ENCODE data around the gene SETX.

SETX gene

GRCh38 chr9:132351404-132352045 is 3.3 kb downstream of the SETX start:
- DNase-seq (ENCODE audit: low spot score), result peak; percentile 6

GRCh38 chr9:132350861-132351315 is 3.9 kb downstream of the SETX start:
- peak; percentile 63 for DNase-seq (ENCODE audit: low spot score)

- DNase-seq (ENCODE audit: low spot score), result no peak
Observed at GRCh38 chr9:132348676-132349075, 6.1 kb downstream of the SETX start.

GRCh38 chr9:132346177-132346576 is 8.6 kb downstream of the SETX start:
- DNase-seq (ENCODE audit: low spot score), result no peak

GRCh38 chr9:132341177-132341840 is 13.5 kb downstream of the SETX start:
- DNase-seq (ENCODE audit: low spot score), result no peak

GRCh38 chr9:132334364-132334763 is 20.4 kb downstream of the SETX start:
- no peak for DNase-seq (ENCODE audit: low spot score)

- DNase-seq (ENCODE audit: low spot score), result no peak
Observed at GRCh38 chr9:132333556-132333955, 21.2 kb downstream of the SETX start.

- no peak for DNase-seq (ENCODE audit: low spot score)
Observed at GRCh38 chr9:132328580-132328979, 26.2 kb downstream of the SETX start.

GRCh38 chr9:132327537-132327936 is 27.2 kb downstream of the SETX start:
- no peak for DNase-seq (ENCODE audit: low spot score)

GRCh38 chr9:132324425-132324824 is 30.4 kb downstream of the SETX start:
- no peak for DNase-seq (ENCODE audit: low spot score)

GRCh38 chr9:132319421-132320110 is 35.2 kb downstream of the SETX start:
- DNase-seq (ENCODE audit: low spot score), result no peak

GRCh38 chr9:132312873-132313272 is 41.9 kb downstream of the SETX start:
- DNase-seq (ENCODE audit: low spot score), result no peak

GRCh38 chr9:132312426-132312825 is 42.4 kb downstream of the SETX start:
- no peak for DNase-seq (ENCODE audit: low spot score)

GRCh38 chr9:132311978-132312377 is 42.8 kb downstream of the SETX start:
- no peak for DNase-seq (ENCODE audit: low spot score)

GRCh38 chr9:132309056-132309455 is 45.7 kb downstream of the SETX start:
- DNase-seq (ENCODE audit: low spot score), result no peak

- DNase-seq (ENCODE audit: low spot score), result no peak
Observed at GRCh38 chr9:132301521-132301920, 53.3 kb downstream of the SETX start.

GRCh38 chr9:132299221-132299620 is 55.6 kb downstream of the SETX start:
- DNase-seq (ENCODE audit: low spot score), result no peak

- no peak for DNase-seq (ENCODE audit: low spot score)
Observed at GRCh38 chr9:132295181-132295580, 59.6 kb downstream of the SETX start.

GRCh38 chr9:132293145-132293721 is 61.6 kb downstream of the SETX start:
- DNase-seq (ENCODE audit: low spot score), result no peak

- no peak for DNase-seq (ENCODE audit: low spot score)
Observed at GRCh38 chr9:132288966-132289365, 65.8 kb downstream of the SETX start.

- DNase-seq (ENCODE audit: low spot score), result no peak
Observed at GRCh38 chr9:132288361-132288760, 66.4 kb downstream of the SETX start.

- DNase-seq (ENCODE audit: low spot score), result no peak
Observed at GRCh38 chr9:132287256-132287760, 67.5 kb downstream of the SETX start.

GRCh38 chr9:132283863-132284262 is 70.9 kb downstream of the SETX start:
- DNase-seq (ENCODE audit: low spot score), result no peak

Measured in germinal center (tissue), 1 donor.